Measurements from ENCODE around the gene TECR.

DNA sequence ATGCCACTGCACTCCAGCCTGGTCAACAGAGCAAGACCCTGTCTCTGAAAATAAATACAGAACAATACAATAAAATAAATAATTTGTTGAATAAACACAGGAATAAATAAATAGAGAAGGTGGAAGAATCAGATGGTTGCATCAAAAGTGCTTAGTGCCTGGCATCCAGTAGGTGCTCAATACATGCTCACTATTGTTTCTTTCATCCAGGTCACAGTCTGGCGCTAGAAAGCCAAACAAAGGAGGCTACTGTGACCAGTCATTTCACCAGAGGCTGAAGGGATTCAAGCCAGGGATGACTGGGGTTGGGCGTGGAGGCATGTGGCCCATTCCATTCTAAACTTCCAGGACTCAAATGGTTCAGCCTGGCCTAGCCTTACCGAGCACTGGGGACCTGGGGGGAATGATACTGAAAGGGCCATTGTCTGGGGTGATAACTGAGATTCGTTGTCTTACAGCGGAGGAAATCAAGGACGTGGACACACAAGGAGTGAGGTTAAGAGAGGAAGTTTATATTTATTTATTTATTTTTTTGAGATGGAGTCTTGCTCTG, 46.1 kb downstream of the TECR start:
- TF ChIP-seq POLR2AphosphoS5 (IDR thresholded peaks at IDR 0.05; ENCODE audit: insufficient read depth, low read depth, low read length), result no peak
- TF ChIP-seq, protein P1, sequence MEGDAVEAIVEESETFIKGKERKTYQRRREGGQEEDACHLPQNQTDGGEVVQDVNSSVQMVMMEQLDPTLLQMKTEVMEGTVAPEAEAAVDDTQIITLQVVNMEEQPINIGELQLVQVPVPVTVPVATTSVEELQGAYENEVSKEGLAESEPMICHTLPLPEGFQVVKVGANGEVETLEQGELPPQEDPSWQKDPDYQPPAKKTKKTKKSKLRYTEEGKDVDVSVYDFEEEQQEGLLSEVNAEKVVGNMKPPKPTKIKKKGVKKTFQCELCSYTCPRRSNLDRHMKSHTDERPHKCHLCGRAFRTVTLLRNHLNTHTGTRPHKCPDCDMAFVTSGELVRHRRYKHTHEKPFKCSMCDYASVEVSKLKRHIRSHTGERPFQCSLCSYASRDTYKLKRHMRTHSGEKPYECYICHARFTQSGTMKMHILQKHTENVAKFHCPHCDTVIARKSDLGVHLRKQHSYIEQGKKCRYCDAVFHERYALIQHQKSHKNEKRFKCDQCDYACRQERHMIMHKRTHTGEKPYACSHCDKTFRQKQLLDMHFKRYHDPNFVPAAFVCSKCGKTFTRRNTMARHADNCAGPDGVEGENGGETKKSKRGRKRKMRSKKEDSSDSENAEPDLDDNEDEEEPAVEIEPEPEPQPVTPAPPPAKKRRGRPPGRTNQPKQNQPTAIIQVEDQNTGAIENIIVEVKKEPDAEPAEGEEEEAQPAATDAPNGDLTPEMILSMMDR (IDR thresholded peaks at IDR 0.05; ENCODE audit: extremely low read depth in 1 of 2, insufficient read depth in 1 of 2, low read depth in 1 of 2, low read length in 2 of 2), result no peak
- TF ChIP-seq POLR2A (IDR thresholded peaks at IDR 0.05; ENCODE audit: low read depth, low read length), result no peak
- no peak for TF ChIP-seq MYC (IDR thresholded peaks at IDR 0.05; ENCODE audit: low read depth, low read length)
- no peak for TF ChIP-seq EZH2 (IDR thresholded peaks at IDR 0.05; ENCODE audit: borderline replicate concordance, low read depth, low read length, severe bottlenecking)
- no peak for TF ChIP-seq FOS (IDR thresholded peaks at IDR 0.05; ENCODE audit: borderline replicate concordance, insufficient read depth, low read length)
- TF ChIP-seq, protein P2, sequence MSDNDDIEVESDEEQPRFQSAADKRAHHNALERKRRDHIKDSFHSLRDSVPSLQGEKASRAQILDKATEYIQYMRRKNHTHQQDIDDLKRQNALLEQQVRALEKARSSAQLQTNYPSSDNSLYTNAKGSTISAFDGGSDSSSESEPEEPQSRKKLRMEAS (IDR thresholded peaks at IDR 0.05; ENCODE audit: insufficient read depth, insufficient read length), result no peak
- no peak for TF ChIP-seq GATA2 (IDR thresholded peaks at IDR 0.05; ENCODE audit: insufficient read depth, insufficient read length, low read depth, low read length)
- no peak for TF ChIP-seq JUN (IDR thresholded peaks at IDR 0.05; ENCODE audit: borderline replicate concordance, insufficient read depth, insufficient read length, low read depth)
